Upper lobe of right lung (tissue), 1 donor: ENCODE measurements around the gene HMMR. TPM values are rescaled to one million over a fixed set of nuclear protein-coding genes. Genes with fewer than 3 reads are reported as not detected.

Source experiments
- ATAC-seq: fragments of 200-7000 bp; cut with Tn5 transposase; one replicate; pipeline ENCODE4 v1.9.1; 2020; ENCODE audit warnings: mild to moderate bottlenecking, moderate library complexity
- DNase-seq: peaks from one replicate; pipeline ENCODE4 v3.0.0-alpha.2; 2020
- H3K27ac ChIP-seq: fragments of 200-600 bp; one replicate; pipeline ENCODE4 v1.8.0; 2022
- H3K27me3 ChIP-seq: fragments of 200-600 bp; one replicate; pipeline ENCODE4 v1.8.0; 2022; ENCODE audit warnings: mild to moderate bottlenecking
- H3K36me3 ChIP-seq: fragments of 200-600 bp; one replicate; pipeline ENCODE4 v1.8.0; 2022
- H3K4me1 ChIP-seq: fragments of 200-600 bp; one replicate; pipeline ENCODE4 v1.8.0; 2022
- H3K4me3 ChIP-seq: fragments of 200-600 bp; one replicate; pipeline ENCODE4 v1.8.0; 2022; ENCODE audit warnings: mild to moderate bottlenecking
- H3K9me3 ChIP-seq: fragments of 200-600 bp; one replicate; pipeline ENCODE4 v1.8.0; 2022
- intact Hi-C: fragments of 100-400 bp; cut with DNase I; formaldehyde crosslinking; loops from one replicate; pipeline ENCODE4 v1.11.0; 2022
- total RNA-seq: library from RNA; stranded (reverse); fragmentation: NEBNext Ultra II Directional; extraction: Animal tissue kit (Norgen Biotek cat#: 25700); gene quantifications from one replicate; pipeline ENCODE4 v1.2.1, GENCODE V29; 2021
- TF ChIP-seq, protein P1 (sequence below): fragments of 200-600 bp; IDR thresholded peaks from one replicate; pipeline ENCODE4 v1.8.0; 2022; ENCODE audit warnings: antibody characterized with exemption
- donor health status: DM: no; HTN: yes; CAD: no; lungs with severe emphysema.

The HMMR gene
- total RNA-seq, 1 donor from 2014 or later, result 1.6 TPM

DNA sequence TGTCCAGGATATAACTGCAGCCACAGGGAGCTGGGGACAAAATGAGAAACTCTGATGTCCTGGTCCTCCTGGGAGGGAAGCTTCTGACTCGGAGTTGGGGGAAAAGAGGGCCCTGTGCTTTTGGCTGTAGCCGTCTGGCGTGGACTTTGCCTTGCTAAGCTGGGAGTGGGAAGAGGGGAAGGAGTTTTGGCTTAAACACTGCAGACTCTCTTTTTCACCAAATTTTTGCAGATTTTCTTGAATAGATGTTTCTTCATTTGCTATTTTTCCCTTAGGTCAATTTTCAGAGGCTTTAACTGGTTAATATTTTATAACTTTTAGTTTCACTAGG, 29.3 kb downstream of the HMMR start:
- Histone ChIP-seq H3K27ac (no peak overlapping the region), H3K36me3 (no peaks in the 10 kb centered on the region), H3K27me3 (no peaks in the 10 kb centered on the region), H3K4me3 (no peak overlapping the region), H3K9me3 (no peaks in the 10 kb centered on the region), H3K4me1 (no peaks in the 10 kb centered on the region)
- TF ChIP-seq, protein P1, sequence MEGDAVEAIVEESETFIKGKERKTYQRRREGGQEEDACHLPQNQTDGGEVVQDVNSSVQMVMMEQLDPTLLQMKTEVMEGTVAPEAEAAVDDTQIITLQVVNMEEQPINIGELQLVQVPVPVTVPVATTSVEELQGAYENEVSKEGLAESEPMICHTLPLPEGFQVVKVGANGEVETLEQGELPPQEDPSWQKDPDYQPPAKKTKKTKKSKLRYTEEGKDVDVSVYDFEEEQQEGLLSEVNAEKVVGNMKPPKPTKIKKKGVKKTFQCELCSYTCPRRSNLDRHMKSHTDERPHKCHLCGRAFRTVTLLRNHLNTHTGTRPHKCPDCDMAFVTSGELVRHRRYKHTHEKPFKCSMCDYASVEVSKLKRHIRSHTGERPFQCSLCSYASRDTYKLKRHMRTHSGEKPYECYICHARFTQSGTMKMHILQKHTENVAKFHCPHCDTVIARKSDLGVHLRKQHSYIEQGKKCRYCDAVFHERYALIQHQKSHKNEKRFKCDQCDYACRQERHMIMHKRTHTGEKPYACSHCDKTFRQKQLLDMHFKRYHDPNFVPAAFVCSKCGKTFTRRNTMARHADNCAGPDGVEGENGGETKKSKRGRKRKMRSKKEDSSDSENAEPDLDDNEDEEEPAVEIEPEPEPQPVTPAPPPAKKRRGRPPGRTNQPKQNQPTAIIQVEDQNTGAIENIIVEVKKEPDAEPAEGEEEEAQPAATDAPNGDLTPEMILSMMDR, result no peak
- DNase-seq (no peak), ATAC-seq (no peak)
- intact Hi-C loops, result no loop called here

DNA sequence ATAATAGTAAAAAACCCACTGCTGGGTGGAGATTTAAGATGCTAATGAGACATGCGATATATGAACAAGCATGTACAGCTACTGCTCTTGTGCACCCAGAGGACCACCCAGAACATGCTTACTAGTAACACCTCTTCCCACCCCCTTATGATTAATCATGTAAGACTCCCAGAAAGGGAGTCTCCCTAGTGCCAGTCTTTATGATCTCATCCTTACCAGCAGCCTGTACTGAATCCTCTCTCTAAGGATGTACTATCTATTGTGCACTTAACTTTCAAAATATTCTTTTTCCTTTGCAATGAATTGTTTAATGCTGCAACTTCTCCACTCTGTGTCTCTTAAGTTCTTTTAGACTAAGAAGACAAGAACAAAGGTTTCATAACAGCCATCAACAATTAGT, 35.9 kb downstream of the HMMR start:
- ATAC-seq (no peak), DNase-seq (no peak)
- Histone ChIP-seq H3K36me3 (no peaks in the 10 kb centered on the region), H3K4me1 (no peaks in the 10 kb centered on the region), H3K4me3 (no peak overlapping the region), H3K9me3 (no peaks in the 10 kb centered on the region), H3K27ac (no peak overlapping the region), H3K27me3 (no peaks in the 10 kb centered on the region)
- TF ChIP-seq, protein P1, result no peak
- intact Hi-C loops, result no loop called here

DNA sequence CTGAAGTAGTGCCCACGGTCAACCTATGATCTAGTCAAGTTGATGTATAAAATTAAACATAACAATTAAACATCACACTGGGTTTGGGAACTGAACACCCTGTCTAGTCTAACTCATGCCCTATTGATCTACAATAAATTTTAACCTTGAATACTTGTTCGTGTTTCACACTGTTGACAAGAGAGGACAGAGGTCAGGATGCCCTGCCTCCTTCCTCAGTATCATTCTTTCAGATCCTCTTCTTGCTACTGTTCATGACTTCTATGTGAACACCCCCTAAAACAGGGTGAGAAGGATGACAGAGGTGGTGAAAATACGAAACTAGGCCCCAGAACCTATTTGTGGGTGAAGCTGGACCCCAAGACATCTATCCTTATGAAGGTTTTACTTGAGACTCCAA, 36.9 kb downstream of the HMMR start:
- intact Hi-C loops, result no loop called here
- Histone ChIP-seq H3K27ac (no peak overlapping the region), H3K4me1 (peaks cover 2% of the 10 kb centered on the region), H3K27me3 (no peaks in the 10 kb centered on the region), H3K4me3 (no peak overlapping the region), H3K36me3 (no peaks in the 10 kb centered on the region), H3K9me3 (no peaks in the 10 kb centered on the region)
- TF ChIP-seq, protein P1, result no peak
- DNase-seq (no peak), ATAC-seq (no peak)

DNA sequence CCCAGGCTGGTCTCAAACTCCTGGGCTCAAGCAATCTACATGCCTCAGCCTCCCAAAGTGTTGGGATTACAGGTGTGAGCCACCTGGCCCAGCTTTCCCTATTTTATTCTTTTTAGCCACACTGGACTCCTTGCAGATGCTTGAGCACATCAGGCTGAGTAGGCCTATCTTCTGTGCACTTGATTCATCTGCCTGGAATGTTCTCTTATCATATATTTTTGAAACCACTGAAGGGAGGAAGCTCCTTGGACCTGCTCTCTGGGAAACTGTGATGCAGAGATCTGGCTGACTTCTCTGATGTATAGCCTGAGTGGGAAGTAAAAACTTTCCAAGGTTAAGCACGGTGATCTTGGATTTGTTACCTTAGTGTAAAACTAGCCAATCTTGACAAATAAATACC, 38.5 kb downstream of the HMMR start:
- TF ChIP-seq, protein P1, result no peak
- no peak overlapping the region for H3K4me3 ChIP-seq
- no peak for DNase-seq
- H3K27ac ChIP-seq, result no peak overlapping the region
- no peaks in the 10 kb centered on the region for H3K9me3 ChIP-seq
- intact Hi-C loops, result no loop called here
- no peak for ATAC-seq
- H3K36me3 ChIP-seq, result no peaks in the 10 kb centered on the region
- no peaks in the 10 kb centered on the region for H3K27me3 ChIP-seq
- peaks cover 8% of the 10 kb centered on the region for H3K4me1 ChIP-seq

DNA sequence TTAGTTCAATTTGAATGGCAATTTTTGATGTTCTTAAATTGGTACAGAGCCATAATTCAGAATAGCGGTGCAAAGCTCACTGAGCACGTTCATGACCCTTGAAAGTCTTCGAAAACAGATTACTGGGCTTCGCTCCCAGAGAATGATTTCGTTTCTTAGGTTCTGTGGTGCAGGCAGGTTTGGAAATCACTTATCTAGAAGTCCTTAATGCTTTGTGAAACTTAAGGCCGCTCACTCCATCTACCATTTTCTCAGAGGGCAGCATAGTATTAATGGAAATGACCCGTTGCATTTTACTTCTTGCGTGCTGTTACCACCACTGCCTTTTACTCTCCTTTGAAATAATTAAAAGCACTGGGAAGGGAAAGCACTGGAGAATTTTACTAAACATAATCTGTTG, 42.1 kb downstream of the HMMR start:
- Histone ChIP-seq H3K36me3 (no peaks in the 10 kb centered on the region), H3K9me3 (no peaks in the 10 kb centered on the region), H3K4me3 (peak overlapping the region; percentile 74), H3K27me3 (no peaks in the 10 kb centered on the region), H3K27ac (peak overlapping the region; percentile 99), H3K4me1 (peaks cover 8% of the 10 kb centered on the region)
- DNase-seq, result no peak
- TF ChIP-seq, protein P1, result no peak
- ATAC-seq, result no peak
- intact Hi-C loops, result no loop called here
